ENCODE results near the gene SMURF2. TPM values are rescaled to one million over a fixed set of nuclear protein-coding genes. Genes with fewer than 3 reads are reported as not detected.
A peak's percentile ranks its signal among the peaks of the same experiment; 100 is the strongest.

The SMURF2 gene
- total and polyA plus RNA-seq, 10 of the 15 experiments (the other 5 are each of a cell fraction or from before 2014, with no cell fraction given): 2.8 to 13.4 (median 7.5) TPM

- FAIRE-seq (no peak), ATAC-seq (no peak), DNase-seq (ENCODE audit: low read depth, low spot score) (no peak)
- ChIA-PET SMC1A (ENCODE audit: uncharacterized antibody, unreplicated experiment) (interaction anchor here (0.5 kb wide), 1 partner anchor 9 kb away, joined by 3 read pairs; no protein-coding TSS in a partner anchor), RAD21 (ENCODE audit: unreplicated experiment) (no interaction called here), POLR2A (no interaction called here), CTCF (interaction anchor here (1.5 kb wide), 1 partner anchor 218 kb away, joined by 3 read pairs; no protein-coding TSS in a partner anchor)
- Histone ChIP-seq H3K9ac (ENCODE audit: control insufficient read depth, insufficient read depth, low read length) (no peak overlapping the region), H3K4me3 (no peak overlapping the region), H3K9me3 (replicated peaks; ENCODE audit: control insufficient read depth, insufficient read depth, low read length) (no peaks in the 10 kb centered on the region), H3K4me2 (ENCODE audit: control insufficient read depth, insufficient read depth) (peak overlapping the region; percentile 10; the same call in 1 of the 2 replicates), H4K20me1 (ENCODE audit: control insufficient read depth, insufficient read depth) (no peaks in the 10 kb centered on the region), H3K27ac (ENCODE audit: control insufficient read depth, insufficient read depth) (no peak overlapping the region), H3K27me3 (replicated peaks in 1 of 2; ENCODE audit: control insufficient read depth in 2 of 2, insufficient read depth in 2 of 2, low read length in 1 of 2) (no peaks in the 10 kb centered on the region; a peak in 1 of 4 replicates), H3K36me3 (ENCODE audit: control insufficient read depth in 2 of 2, insufficient read depth in 2 of 2, low read length in 1 of 2) (no peaks in the 10 kb centered on the region), H3K4me1 (ENCODE audit: control insufficient read depth, insufficient read depth, low read length) (peaks cover 18% of the 10 kb centered on the region), H3K79me2 (ENCODE audit: control insufficient read depth, insufficient read depth, low read length) (no peaks in the 10 kb centered on the region), H2AFZ (ENCODE audit: control insufficient read depth, low read depth, low read length) (no peak overlapping the region; the same call in 1 of the 2 replicates)
- intact Hi-C loops (cut with micrococcal nuclease; ENCODE audit: unreplicated experiment): no loop called here
- in situ Hi-C loops (cut with MboI): no loop called here
- WGBS (ENCODE audit: insufficient coverage, insufficient replicate concordance, low lambda C conversion rate, missing lambda C conversion rate): 42% methylated on average over 4 of the region's 4 CpGs
- BruUV-seq (replicated peaks): no TSS peak
- TF ChIP-seq ZSCAN29 (IDR thresholded peaks at IDR 0.05) (no peak), NR2C1 (IDR thresholded peaks at IDR 0.05) (no peak), SMC3 (IDR thresholded peaks at IDR 0.05; ENCODE audit: borderline replicate concordance, low read length) (no peak), BHLHE40 (IDR thresholded peaks at IDR 0.05; ENCODE audit: borderline replicate concordance in 1 of 2, low read depth in 2 of 2, low read length in 1 of 2) (no peak), HDGF (IDR thresholded peaks at IDR 0.05) (no peak), CEBPB (IDR thresholded peaks at IDR 0.05; ENCODE audit: borderline replicate concordance in 1 of 2, low read depth in 2 of 2, low read length in 2 of 2) (no peak), IKZF1 (conservative IDR thresholded peaks at IDR 0.05) (no peak)
Observed at GRCh38 chr17:64709481-64709880, 47.4 kb upstream of the SMURF2 start.

- Histone ChIP-seq H3K4me3 (no peak overlapping the region), H3K27ac (ENCODE audit: control insufficient read depth, insufficient read depth) (no peak overlapping the region), H3K36me3 (ENCODE audit: control insufficient read depth in 2 of 2, insufficient read depth in 2 of 2, low read length in 1 of 2) (no peaks in the 10 kb centered on the region), H3K27me3 (replicated peaks in 1 of 2; ENCODE audit: control insufficient read depth in 2 of 2, insufficient read depth in 2 of 2, low read length in 1 of 2) (no peaks in the 10 kb centered on the region; a peak in 1 of 4 replicates), H3K4me2 (ENCODE audit: control insufficient read depth, insufficient read depth) (no peak overlapping the region), H4K20me1 (ENCODE audit: control insufficient read depth, insufficient read depth) (no peaks in the 10 kb centered on the region), H3K79me2 (ENCODE audit: control insufficient read depth, insufficient read depth, low read length) (no peaks in the 10 kb centered on the region), H3K9ac (ENCODE audit: control insufficient read depth, insufficient read depth, low read length) (no peak overlapping the region), H2AFZ (ENCODE audit: control insufficient read depth, low read depth, low read length) (no peak overlapping the region), H3K9me3 (replicated peaks; ENCODE audit: control insufficient read depth, insufficient read depth, low read length) (no peaks in the 10 kb centered on the region), H3K4me1 (ENCODE audit: control insufficient read depth, insufficient read depth, low read length) (peaks cover 11% of the 10 kb centered on the region)
- no TSS peak for BruUV-seq (replicated peaks)
- DNase-seq (ENCODE audit: low read depth, low spot score): no peak
- no peak for ATAC-seq
- WGBS (ENCODE audit: insufficient coverage, insufficient replicate concordance, low lambda C conversion rate, missing lambda C conversion rate): 26% methylated on average over 10 of the region's 10 CpGs
- ChIA-PET SMC1A (ENCODE audit: uncharacterized antibody, unreplicated experiment) (no interaction called here), CTCF (no interaction called here), POLR2A (no interaction called here), RAD21 (ENCODE audit: unreplicated experiment) (no interaction called here)
- in situ Hi-C loops (cut with MboI): no loop called here
- intact Hi-C loops (cut with micrococcal nuclease; ENCODE audit: unreplicated experiment): no loop called here
- TF ChIP-seq SPI1 (IDR thresholded peaks at IDR 0.05; ENCODE audit: borderline replicate concordance, insufficient read depth, low read depth, low read length) (peak; percentile 25; the same call in 1 of the 2 replicates), ATF3 (IDR thresholded peaks at IDR 0.05; ENCODE audit: borderline replicate concordance, extremely low read depth, low read depth, low read length) (no peak)
- no peak for FAIRE-seq
Observed at GRCh38 chr17:64707050-64707591, 45.0 kb upstream of the SMURF2 start.
